Neural cell (in vitro differentiated cells): ENCODE results near the gene PIK3CA.

Experiments used
- CTCF ChIP-seq: fragments of 450-650 bp; IDR thresholded peaks from 2 replicates; pipeline ENCODE4 v1.5.1; 2014; ENCODE audit warnings: antibody characterized with exemption, mild to moderate bottlenecking, moderate library complexity; ENCODE audit not compliant: poor library complexity, severe bottlenecking
- EP300 ChIP-seq: fragments of 450-650 bp; conservative IDR thresholded peaks from 2 replicates; pipeline ENCODE4 v1.6.1; 2014; ENCODE audit warnings: antibody characterized with exemption, mild to moderate bottlenecking, moderate library complexity; ENCODE audit not compliant: poor library complexity, severe bottlenecking
- EZH2 ChIP-seq: fragments of 200-600, 300-800 bp; shearing (Covaris generic), sonication (generic); IDR thresholded peaks from 2 replicates; pipeline ENCODE4 v1.6.1; 2014; ENCODE audit warnings: antibody characterized with exemption, low read length, borderline replicate concordance, mild to moderate bottlenecking; ENCODE audit not compliant: insufficient read depth, poor library complexity, severe bottlenecking
- POLR2AphosphoS5 ChIP-seq: IDR thresholded peaks from 2 replicates; pipeline ENCODE4 v1.6.1; 2012
- REST ChIP-seq: IDR thresholded peaks from 2 replicates; pipeline ENCODE4 v1.6.1; 2012; ENCODE audit warnings: borderline replicate concordance
- TAF1 ChIP-seq: IDR thresholded peaks from 2 replicates; pipeline ENCODE4 v1.6.1; 2012; ENCODE audit warnings: low read depth

GRCh38 chr3:179260949-179261765, 113.0 kb downstream of the PIK3CA start:
- TF ChIP-seq CTCF, result no peak
- no peak for TF ChIP-seq POLR2AphosphoS5
- TF ChIP-seq EZH2, result no peak
- TF ChIP-seq TAF1, result no peak
- no peak for TF ChIP-seq EP300
- no peak for TF ChIP-seq REST
